ENCODE data around the gene DUSP22. TPM values are rescaled to one million over a fixed set of nuclear protein-coding genes. Genes with fewer than 3 reads are reported as not detected.

DUSP22 gene
- total RNA-seq, 2 donors from 2014 or later: 33.5 to 35.4 TPM

DNA sequence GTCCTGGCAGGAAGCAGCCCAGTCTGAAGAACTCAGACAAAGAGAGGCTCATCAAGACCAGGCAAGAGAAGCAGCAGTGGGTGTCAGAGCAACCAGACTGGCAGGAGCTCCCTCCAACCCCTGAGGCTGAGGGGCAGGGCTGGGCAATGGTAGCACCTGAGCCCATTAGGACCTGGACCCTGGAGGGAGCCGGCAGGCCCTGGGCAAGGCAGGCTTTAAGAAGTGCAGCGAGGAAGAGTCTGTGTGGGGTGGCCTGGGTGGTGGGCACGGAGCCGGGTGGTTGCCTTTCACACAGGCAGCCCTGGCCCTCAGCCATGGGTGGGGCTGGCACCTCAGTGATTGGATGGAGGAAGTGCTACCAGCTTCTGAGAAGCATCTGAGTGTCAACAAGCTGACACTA is 66.1 kb downstream of the DUSP22 start:
- Histone ChIP-seq H3K36me3 (ENCODE audit: control insufficient read depth, insufficient read depth, low read length) (no peaks in the 10 kb centered on the region), H3K9ac (ENCODE audit: extremely low read depth, low read length, poor library complexity, severe bottlenecking) (no peak overlapping the region), H3K4me1 (ENCODE audit: control insufficient read depth, insufficient read depth, low read length) (no peaks in the 10 kb centered on the region), H3K4me3 (ENCODE audit: low read length) (no peak overlapping the region), H3K9me3 (ENCODE audit: control insufficient read depth, low read length) (peaks cover 17% of the 10 kb centered on the region), H3K27me3 (ENCODE audit: control insufficient read depth, insufficient read depth, low read length, poor library complexity, severe bottlenecking) (no peaks in the 10 kb centered on the region), H3K27ac (ENCODE audit: low read depth, low read length) (no peak overlapping the region)
- Mint-ChIP-seq H3K27ac (no peak overlapping the region), H3K4me3 (no peak overlapping the region), H3K4me1 (no peaks in the 10 kb centered on the region), H3K27me3 (ENCODE audit: insufficient read depth) (no peaks in the 10 kb centered on the region), H3K36me3 (ENCODE audit: low read depth) (no peaks in the 10 kb centered on the region), H3K9me3 (peaks cover 95% of the 10 kb centered on the region)
- TF ChIP-seq, protein P1, sequence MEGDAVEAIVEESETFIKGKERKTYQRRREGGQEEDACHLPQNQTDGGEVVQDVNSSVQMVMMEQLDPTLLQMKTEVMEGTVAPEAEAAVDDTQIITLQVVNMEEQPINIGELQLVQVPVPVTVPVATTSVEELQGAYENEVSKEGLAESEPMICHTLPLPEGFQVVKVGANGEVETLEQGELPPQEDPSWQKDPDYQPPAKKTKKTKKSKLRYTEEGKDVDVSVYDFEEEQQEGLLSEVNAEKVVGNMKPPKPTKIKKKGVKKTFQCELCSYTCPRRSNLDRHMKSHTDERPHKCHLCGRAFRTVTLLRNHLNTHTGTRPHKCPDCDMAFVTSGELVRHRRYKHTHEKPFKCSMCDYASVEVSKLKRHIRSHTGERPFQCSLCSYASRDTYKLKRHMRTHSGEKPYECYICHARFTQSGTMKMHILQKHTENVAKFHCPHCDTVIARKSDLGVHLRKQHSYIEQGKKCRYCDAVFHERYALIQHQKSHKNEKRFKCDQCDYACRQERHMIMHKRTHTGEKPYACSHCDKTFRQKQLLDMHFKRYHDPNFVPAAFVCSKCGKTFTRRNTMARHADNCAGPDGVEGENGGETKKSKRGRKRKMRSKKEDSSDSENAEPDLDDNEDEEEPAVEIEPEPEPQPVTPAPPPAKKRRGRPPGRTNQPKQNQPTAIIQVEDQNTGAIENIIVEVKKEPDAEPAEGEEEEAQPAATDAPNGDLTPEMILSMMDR (conservative IDR thresholded peaks at IDR 0.05): no peak
- 92 to 100% methylated on average over 1 to 4 of the region's 4 CpGs for WGBS, 2 experiments (ENCODE audit: insufficient coverage in 1 of 2, insufficient read length in 1 of 2)
- no peak for DNase-seq

DNA sequence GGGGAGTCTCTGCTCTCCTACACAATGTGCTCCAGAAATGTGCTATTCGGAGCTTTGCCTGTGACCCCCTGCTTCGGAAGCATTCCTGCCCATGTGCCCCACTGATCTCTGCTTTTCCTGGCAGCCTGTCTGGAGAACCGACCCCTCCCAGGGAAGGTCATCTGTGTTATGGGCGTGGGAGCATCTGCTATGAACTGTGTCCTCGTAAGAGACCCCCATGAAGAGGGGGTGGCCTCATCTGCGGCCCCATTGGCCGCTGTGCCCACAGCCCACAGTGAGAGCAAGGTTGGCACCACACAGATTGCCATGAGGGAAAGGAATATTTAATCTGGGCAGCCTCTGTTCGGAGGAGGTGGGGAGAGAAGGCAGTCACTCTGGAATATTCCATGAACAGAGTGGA is 66.6 kb downstream of the DUSP22 start:
- DNase-seq: no peak
- H3K9me3 Mint-ChIP-seq: peaks cover 95% of the 10 kb centered on the region
- no peak overlapping the region for H3K27ac Mint-ChIP-seq
- no peaks in the 10 kb centered on the region for H3K4me1 Mint-ChIP-seq
- Histone ChIP-seq H3K4me1 (ENCODE audit: control insufficient read depth, insufficient read depth, low read length) (no peaks in the 10 kb centered on the region), H3K27ac (ENCODE audit: low read depth, low read length) (no peak overlapping the region), H3K36me3 (ENCODE audit: control insufficient read depth, insufficient read depth, low read length) (no peaks in the 10 kb centered on the region), H3K27me3 (ENCODE audit: control insufficient read depth, insufficient read depth, low read length, poor library complexity, severe bottlenecking) (no peaks in the 10 kb centered on the region), H3K9me3 (ENCODE audit: control insufficient read depth, low read length) (peaks cover 20% of the 10 kb centered on the region), H3K4me3 (ENCODE audit: low read length) (no peak overlapping the region), H3K9ac (ENCODE audit: extremely low read depth, low read length, poor library complexity, severe bottlenecking) (no peak overlapping the region)
- H3K4me3 Mint-ChIP-seq: no peak overlapping the region
- WGBS, 2 experiments (ENCODE audit: insufficient coverage in 1 of 2, insufficient read length in 1 of 2): 88 to 90% methylated on average over 7 to 8 of the region's 8 CpGs
- no peaks in the 10 kb centered on the region for H3K27me3 Mint-ChIP-seq (ENCODE audit: insufficient read depth)
- TF ChIP-seq, protein P1 (conservative IDR thresholded peaks at IDR 0.05): no peak
- H3K36me3 Mint-ChIP-seq (ENCODE audit: low read depth): no peaks in the 10 kb centered on the region

DNA sequence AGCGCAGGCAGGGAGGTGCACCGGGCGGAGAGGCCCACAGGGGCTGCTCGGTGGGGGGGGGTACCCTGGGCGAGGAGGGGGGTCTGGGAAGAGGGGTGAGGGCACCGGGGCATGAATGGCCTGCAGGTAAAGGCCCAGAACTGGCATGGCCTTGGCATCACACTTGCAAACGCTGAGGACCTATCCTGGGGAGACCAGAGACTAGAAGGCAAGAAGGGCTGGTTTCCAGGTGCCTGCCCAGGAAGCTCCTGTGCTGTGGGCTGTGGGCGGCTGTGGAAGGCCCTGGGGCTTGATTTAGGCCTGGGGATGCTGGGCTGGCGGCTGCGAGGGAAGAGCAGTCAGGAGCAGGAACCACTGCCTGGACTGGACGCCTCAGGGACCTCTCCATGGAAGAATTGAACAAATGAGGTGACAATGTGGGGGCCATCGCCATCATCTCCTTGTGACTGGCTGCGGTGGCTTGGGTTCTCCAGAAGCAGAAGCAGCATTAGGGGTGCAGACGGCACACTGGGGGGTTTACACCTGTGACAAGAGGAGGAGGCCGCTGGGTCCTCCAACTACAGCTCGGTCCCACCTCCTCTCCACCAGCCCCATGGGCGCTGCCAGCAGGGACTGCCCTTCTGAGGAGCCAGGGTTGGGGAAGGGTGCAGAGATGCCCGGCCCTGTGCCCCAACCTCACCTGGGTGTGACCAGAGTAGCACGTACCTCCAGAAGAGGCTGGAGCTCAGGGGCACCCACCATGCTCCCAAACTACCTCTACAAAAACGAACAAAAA is 67.2 kb downstream of the DUSP22 start:
- Mint-ChIP-seq H3K27me3 (ENCODE audit: insufficient read depth) (no peaks in the 10 kb centered on the region), H3K27ac (no peak overlapping the region), H3K4me1 (no peaks in the 10 kb centered on the region), H3K9me3 (peaks cover 95% of the 10 kb centered on the region), H3K4me3 (no peak overlapping the region), H3K36me3 (ENCODE audit: low read depth) (peaks cover 4% of the 10 kb centered on the region)
- no peak overlapping the region for H3K9ac ChIP-seq (ENCODE audit: extremely low read depth, low read length, poor library complexity, severe bottlenecking)
- peaks cover 26% of the 10 kb centered on the region for H3K9me3 ChIP-seq (ENCODE audit: control insufficient read depth, low read length)
- H3K27ac ChIP-seq (ENCODE audit: low read depth, low read length): no peak overlapping the region
- no peaks in the 10 kb centered on the region for H3K36me3 ChIP-seq (ENCODE audit: control insufficient read depth, insufficient read depth, low read length)
- H3K4me3 ChIP-seq (ENCODE audit: low read length): no peak overlapping the region
- no peaks in the 10 kb centered on the region for H3K27me3 ChIP-seq (ENCODE audit: control insufficient read depth, insufficient read depth, low read length, poor library complexity, severe bottlenecking)
- TF ChIP-seq, protein P1 (conservative IDR thresholded peaks at IDR 0.05): no peak
- DNase-seq: no peak
- H3K4me1 ChIP-seq (ENCODE audit: control insufficient read depth, insufficient read depth, low read length): no peaks in the 10 kb centered on the region
- WGBS, 2 experiments (ENCODE audit: insufficient coverage in 1 of 2, insufficient read length in 1 of 2): 87 to 88% methylated on average over 10 to 19 of the region's 20 CpGs
